Left lung (tissue), 10 donors: ENCODE measurements around the gene ALDH5A1. TPM values are rescaled to one million over a fixed set of nuclear protein-coding genes. Genes with fewer than 3 reads are reported as not detected.

Experiments used
- ATAC-seq: fragments of 200-7000 bp; cut with Tn5 transposase; one replicate; pipeline ENCODE4 v1.9.1; 2020; ENCODE audit warnings: moderate library complexity
- DNase-seq, 4 donors: peaks; one replicate each; pipeline ENCODE4 v3.0.0-alpha.2; 2013 to 2020
- H3K27ac ChIP-seq, 2 donors: fragments of 200-600 bp; sonication (generic) in 1 of 2; one replicate each; pipeline versions ENCODE4 v1.5.0 to v1.8.0; 2020 to 2021
- H3K27me3 ChIP-seq, 2 donors: fragments of 200-600 bp; sonication (generic) in 1 of 2; one replicate each; pipeline versions ENCODE4 v1.5.0 to v1.8.0; 2020 to 2021
- H3K36me3 ChIP-seq, 2 donors: fragments of 200-600 bp; sonication (generic) in 1 of 2; one replicate each; pipeline versions ENCODE4 v1.5.0 to v1.8.0; 2020 to 2021
- H3K4me1 ChIP-seq, 2 donors: fragments of 200-600 bp; one replicate each; pipeline ENCODE4 v1.8.0; 2021
- H3K4me3 ChIP-seq, 2 donors: fragments of 200-600 bp; sonication (generic) in 1 of 2; one replicate each; pipeline versions ENCODE4 v1.5.0 to v1.8.0; 2020 to 2021; ENCODE audit warnings: mild to moderate bottlenecking in 1 of 2
- H3K9me3 ChIP-seq, 2 donors: fragments of 200-600 bp; sonication (generic) in 1 of 2; one replicate each; pipeline versions ENCODE4 v1.5.0 to v1.8.0; 2020 to 2021
- intact Hi-C, 2 donors: fragments of 100-400 bp; cut with DNase I; formaldehyde crosslinking; loops; one replicate each; pipeline versions ENCODE4 v1.11.2 to v1.14.2; 2022
- polyA plus RNA-seq, 6 donors: library from polyadenylated mRNA; unstranded; fragments of 120-200 nt; gene quantifications; one replicate each; pipeline ENCODE4 v1.2.1, GENCODE V29; 2013; ENCODE audit not compliant: insufficient read length in 6 of 6
- total RNA-seq, 2 donors: library from RNA; stranded (reverse); fragmentation: NEBNext Ultra II Directional; extraction: Animal tissue kit (Norgen Biotek cat#: 25700); gene quantifications; one replicate each; pipeline ENCODE4 v1.2.1, GENCODE V29; 2021
- TF ChIP-seq, protein P1 (sequence below), 2 donors: fragments of 200-600 bp; sonication (generic) in 1 of 2; IDR thresholded peaks; one replicate each; pipeline versions ENCODE4 v1.5.0 to v1.8.0; 2021; ENCODE audit warnings: antibody characterized with exemption in 2 of 2
- donor health status: DM: no; HTN: yes; CAD: no.
- donor health status: DM: no; HTN: no; CAD: no.

ALDH5A1 gene
- total and polyA plus RNA-seq, 8 donors: 9.7 to 21.8 (median 12.4) TPM

DNA sequence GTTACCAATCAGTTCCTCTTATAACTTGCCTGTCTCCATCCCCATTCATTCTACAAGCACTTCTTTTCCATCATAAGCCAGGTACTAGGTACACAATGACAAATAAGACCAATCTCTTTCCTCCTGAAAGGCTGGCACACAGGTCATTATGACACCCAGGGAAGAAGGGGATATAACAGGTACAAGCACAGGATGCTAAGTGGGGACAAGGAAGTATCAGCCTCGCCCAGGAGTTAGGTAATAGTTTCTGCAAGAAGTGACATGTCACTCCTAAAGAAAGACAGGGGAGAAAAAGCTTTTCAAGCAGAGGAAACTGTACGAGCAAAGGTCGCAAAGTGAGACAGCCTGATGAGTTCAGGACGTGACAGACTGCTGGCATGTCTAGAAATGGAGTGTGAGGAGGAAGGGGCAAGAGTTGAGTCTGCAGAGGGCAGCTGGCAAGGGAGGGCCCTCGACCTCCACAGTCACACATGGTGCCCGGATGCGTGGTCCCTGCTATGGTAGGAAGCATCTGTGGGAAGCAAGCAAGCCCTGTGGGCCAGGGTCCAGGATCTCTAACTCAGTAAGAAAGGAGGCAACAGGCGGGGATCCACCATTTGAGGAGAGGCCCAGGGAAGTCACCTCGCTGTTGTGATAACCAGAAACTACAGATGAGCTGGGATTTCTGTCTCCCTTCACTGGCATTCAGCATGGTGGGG is 45.8 kb upstream of the ALDH5A1 start:
- ATAC-seq (no peak), DNase-seq (no peak)
- Histone ChIP-seq H3K9me3 (no peaks in the 10 kb centered on the region), H3K4me1 (no peaks in the 10 kb centered on the region), H3K4me3 (no peak overlapping the region), H3K36me3 (no peaks in the 10 kb centered on the region), H3K27ac (peak overlapping the region in 1 of 2 donors; percentile 13), H3K27me3 (no peaks in the 10 kb centered on the region)
- intact Hi-C loops: no loop called here
- TF ChIP-seq, protein P1, sequence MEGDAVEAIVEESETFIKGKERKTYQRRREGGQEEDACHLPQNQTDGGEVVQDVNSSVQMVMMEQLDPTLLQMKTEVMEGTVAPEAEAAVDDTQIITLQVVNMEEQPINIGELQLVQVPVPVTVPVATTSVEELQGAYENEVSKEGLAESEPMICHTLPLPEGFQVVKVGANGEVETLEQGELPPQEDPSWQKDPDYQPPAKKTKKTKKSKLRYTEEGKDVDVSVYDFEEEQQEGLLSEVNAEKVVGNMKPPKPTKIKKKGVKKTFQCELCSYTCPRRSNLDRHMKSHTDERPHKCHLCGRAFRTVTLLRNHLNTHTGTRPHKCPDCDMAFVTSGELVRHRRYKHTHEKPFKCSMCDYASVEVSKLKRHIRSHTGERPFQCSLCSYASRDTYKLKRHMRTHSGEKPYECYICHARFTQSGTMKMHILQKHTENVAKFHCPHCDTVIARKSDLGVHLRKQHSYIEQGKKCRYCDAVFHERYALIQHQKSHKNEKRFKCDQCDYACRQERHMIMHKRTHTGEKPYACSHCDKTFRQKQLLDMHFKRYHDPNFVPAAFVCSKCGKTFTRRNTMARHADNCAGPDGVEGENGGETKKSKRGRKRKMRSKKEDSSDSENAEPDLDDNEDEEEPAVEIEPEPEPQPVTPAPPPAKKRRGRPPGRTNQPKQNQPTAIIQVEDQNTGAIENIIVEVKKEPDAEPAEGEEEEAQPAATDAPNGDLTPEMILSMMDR (IDR thresholded peaks at IDR 0.05): no peak

DNA sequence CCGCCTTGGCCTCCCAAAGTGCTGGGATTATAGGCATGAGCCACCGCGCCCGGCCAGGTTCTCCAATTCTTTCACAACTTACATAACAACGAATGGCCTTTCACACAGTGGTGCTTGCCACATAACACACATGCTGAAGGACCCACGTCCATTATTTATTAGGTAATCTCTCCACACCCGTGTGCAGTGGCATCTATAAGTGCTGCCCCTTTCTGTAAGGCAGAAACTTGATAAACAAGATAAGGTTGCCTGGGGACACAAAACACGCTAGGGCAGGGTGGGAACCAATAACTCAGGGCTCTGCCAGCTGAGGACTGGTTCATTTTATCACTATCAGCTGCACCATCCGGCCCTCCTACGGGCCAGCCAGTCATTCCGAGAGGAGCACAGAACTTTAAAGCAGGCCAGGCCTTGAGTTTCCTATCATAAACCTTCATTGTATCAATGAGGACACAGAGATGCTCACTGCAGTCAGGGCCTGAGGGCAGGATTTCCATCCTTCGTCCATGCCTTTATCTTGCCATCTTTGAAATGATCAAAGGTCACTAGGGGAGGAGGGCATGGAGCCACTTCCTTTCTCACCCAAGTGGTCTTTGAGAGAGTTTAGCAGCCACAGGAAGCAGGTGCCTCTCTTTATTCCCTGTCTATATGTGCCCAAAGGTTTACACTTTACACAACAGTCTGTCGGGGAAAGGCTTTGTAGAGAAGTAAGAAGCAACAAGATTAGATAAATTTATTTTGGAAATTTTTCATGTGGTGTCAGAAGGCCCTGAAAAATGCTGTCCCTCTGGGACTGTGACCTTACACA is 43.0 kb upstream of the ALDH5A1 start:
- Histone ChIP-seq H3K36me3 (no peaks in the 10 kb centered on the region), H3K27ac (peak overlapping the region in 1 of 2 donors; percentile 13), H3K9me3 (no peaks in the 10 kb centered on the region), H3K4me1 (no peaks in the 10 kb centered on the region), H3K4me3 (no peak overlapping the region), H3K27me3 (no peaks in the 10 kb centered on the region)
- intact Hi-C loops: no loop called here
- ATAC-seq (peak; percentile 87), DNase-seq (peak in 1 of 4 donors; percentile 33)
- TF ChIP-seq, protein P1 (IDR thresholded peaks at IDR 0.05): no peak

DNA sequence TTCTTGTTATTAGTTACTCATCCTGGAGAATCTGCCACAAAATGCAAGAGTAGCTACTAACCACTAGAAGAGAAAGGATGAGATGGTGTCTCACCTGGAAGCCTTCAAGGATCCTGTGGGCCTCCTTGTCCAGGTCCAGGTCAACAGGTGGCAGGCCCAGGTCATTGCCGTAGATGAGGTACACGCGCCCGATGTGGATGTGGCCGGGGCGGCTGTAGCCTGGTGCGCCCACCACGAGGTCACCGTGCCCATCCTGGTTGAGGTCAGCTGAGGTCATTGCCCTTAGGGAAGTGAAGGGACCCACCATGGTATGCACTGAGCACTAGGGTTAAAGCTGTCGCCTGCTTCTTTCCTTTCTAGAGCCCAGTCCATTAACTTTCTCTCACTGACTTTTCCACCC is 40.8 kb upstream of the ALDH5A1 start:
- H3K36me3 ChIP-seq: no peaks in the 10 kb centered on the region
- intact Hi-C loops: no loop called here
- no peak for DNase-seq

GRCh38 chr6:24454452-24454851 is 40.3 kb upstream of the ALDH5A1 start:
- intact Hi-C loops: no loop called here
- Histone ChIP-seq H3K27ac (no peak overlapping the region), H3K27me3 (no peaks in the 10 kb centered on the region), H3K4me1 (no peaks in the 10 kb centered on the region), H3K4me3 (no peak overlapping the region), H3K9me3 (no peaks in the 10 kb centered on the region), H3K36me3 (no peaks in the 10 kb centered on the region)
- DNase-seq (no peak), ATAC-seq (no peak)
- TF ChIP-seq, protein P1 (IDR thresholded peaks at IDR 0.05): no peak

More for the DNA sequence above, 40.8 kb upstream of the ALDH5A1 start:
- H3K27me3 ChIP-seq: no peaks in the 10 kb centered on the region
- TF ChIP-seq, protein P1 (IDR thresholded peaks at IDR 0.05): no peak
- no peak overlapping the region for H3K4me3 ChIP-seq
- H3K4me1 ChIP-seq: no peaks in the 10 kb centered on the region
- H3K9me3 ChIP-seq: no peaks in the 10 kb centered on the region
- no peak for ATAC-seq
- H3K27ac ChIP-seq: no peak overlapping the region

DNA sequence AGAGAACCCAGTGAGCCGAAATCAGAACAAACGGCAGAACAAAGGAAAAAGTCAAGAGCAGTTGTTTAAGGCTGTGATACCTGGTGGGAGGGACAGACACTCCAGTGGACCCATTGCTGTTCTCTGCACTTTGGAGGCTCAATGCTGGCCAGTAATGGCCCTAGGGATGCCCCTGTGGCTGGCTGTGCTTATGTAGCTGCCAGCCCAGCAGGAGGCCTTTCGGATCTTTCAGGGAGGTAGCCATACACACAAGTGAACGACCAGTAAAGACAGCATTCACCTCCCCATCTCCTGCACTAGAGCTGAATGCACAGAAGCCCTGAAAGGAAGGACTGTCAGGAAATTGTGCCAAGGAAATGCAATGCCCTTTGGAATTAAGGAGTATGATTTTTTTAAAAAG is 39.7 kb upstream of the ALDH5A1 start:
- Histone ChIP-seq H3K4me1 (no peaks in the 10 kb centered on the region), H3K4me3 (no peak overlapping the region), H3K9me3 (no peaks in the 10 kb centered on the region), H3K27me3 (no peaks in the 10 kb centered on the region), H3K27ac (no peak overlapping the region), H3K36me3 (no peaks in the 10 kb centered on the region)
- no peak for ATAC-seq
- intact Hi-C loops: no loop called here
- TF ChIP-seq, protein P1 (IDR thresholded peaks at IDR 0.05): no peak
- no peak for DNase-seq
